Posterior vena cava (tissue), 2 donors: ENCODE measurements around the gene TOX2. TPM values are rescaled to one million over a fixed set of nuclear protein-coding genes. Genes with fewer than 3 reads are reported as not detected.

Source experiments
- DNase-seq: peaks from one replicate; pipeline ENCODE4 v3.0.0-alpha.2; 2020; ENCODE audit warnings: low spot score
- intact Hi-C, 2 donors: fragments of 100-400 bp; cut with DNase I; formaldehyde crosslinking; loops; one replicate each; pipeline versions ENCODE4 v1.14.1 to v1.14.2; 2022 to 2023
- total RNA-seq, 2 donors: library from RNA; stranded (reverse); fragmentation: NEBNext Ultra II Directional; extraction: Animal tissue kit (Norgen Biotek cat#: 25700); gene quantifications; one replicate each; pipeline ENCODE4 v1.2.1, GENCODE V29; 2021
- donor health status: DM: yes; HTN: yes; CAD: no.
- donor health status: DM: yes; HTN: yes; CAD: no.

Gene TOX2
- total RNA-seq, 2 donors from 2014 or later, result 1.1 to 1.5 TPM

DNA sequence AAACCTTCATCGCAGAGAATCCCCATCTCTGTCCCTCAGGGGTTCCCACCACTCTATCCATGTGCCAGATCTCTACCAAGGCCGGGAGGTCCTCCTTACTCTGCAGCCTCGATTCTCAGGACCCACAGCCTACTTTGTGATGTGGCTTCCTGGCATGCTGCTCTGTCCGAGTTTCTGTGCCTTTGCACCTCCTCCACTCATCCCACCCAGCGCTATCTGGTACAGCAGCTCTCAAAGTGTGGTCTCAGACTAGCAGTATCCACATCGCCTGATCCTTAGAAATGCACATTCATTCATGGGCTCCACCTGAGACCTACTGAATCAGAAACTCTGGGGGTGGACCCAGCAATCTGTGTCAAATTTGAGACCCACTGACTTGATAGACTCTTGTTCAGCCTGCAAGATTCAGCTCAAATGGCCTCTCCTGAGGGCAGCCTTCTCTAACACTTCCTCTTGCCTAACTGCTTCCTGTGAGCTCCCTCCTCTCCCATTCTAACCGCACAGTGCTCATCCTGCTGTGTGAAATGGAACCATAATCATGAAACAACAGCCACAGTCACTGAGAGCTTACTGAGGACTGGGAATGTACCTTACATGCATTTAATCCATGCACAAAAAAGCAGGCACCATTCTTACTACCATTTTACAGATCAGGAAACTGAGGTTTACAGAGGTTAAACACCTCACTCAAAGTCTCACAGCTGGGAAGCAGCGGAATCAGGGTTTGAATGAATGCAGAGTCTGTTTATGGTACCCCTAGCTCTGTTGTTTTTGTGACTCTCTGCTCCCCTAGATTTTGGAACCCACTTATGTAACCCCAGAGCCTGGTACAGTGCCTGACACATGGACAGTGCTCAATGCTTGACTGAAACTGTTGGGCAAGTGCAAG, 202.9 kb downstream of the TOX2 start:
- no peak for DNase-seq
- intact Hi-C loops, result loop anchor here (5.0 kb wide), 1 partner anchor 70 kb away; the partner anchor contains the start of gene JPH2 (in 2 of the 2)

DNA sequence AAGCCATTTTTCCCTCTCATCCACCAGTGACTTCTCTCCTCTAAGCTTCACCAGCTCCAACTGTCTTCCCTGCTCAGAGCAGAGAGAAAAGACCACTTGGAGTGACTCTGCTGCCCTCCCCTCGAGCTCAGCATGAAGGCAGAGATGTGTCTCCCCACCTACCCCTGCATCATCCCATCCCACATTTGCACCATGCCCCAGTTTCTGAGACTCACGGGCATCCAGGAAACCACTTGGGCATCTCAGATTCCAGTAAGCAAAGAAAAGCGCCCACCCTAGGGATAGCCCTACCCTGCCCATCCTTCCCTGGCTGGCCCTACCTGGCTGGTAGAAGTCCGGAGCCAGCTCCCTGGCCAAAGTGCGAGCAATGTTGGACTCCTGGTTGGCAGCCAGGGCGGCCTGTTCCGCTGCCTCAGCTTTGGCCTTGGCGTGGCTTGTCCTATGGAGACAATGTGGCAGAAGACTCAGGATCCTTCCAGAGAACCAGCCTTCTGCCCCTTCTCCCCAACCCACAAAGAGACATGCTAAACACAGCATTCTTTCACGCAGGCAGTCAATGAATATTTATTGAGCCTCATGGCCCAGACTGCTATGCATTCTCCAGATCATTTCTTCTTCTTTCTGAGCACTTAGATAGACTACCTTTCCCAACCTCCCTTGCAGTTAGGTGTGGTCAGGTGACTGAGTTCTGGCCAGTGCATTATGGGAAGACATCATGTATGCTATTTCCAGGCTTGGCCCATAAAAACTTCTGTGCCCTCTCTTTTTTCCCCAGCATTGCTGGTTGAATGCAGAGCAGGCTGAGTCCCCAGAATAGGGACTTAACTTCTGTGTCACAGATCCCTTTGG, 203.8 kb downstream of the TOX2 start:
- DNase-seq, result no peak
- intact Hi-C loops, result loop anchor here (5.0 kb wide), 1 partner anchor 69 kb away; the partner anchor contains the start of gene JPH2 (in 2 of the 2)

Other genes with a start within 250 kb of the TOX2 start
- gene MYBL2, start 247.7 kb upstream of the TOX2 start, total RNA-seq, result under 1 TPM; 0.24 to 0.60 TPM
- gene GTSF1L, start 187.8 kb upstream of the TOX2 start, total RNA-seq, result not detected